IPS-18c (cell line): Measurements from ENCODE around the gene NLK.
"Not testable (repeated sequence)": the region's sequence is repeated elsewhere in the genome, so short reads cannot be mapped to it uniquely, and the experiment has no call there.

Experiments
- H3K4me3 ChIP-seq: 2 replicates; pipeline ENCODE4 v1.7.0; 2013; ENCODE audit warnings: low read depth, mild to moderate bottlenecking, low read length, moderate library complexity; ENCODE audit not compliant: insufficient read depth
- H3K9me3 ChIP-seq: one replicate; pipeline ENCODE4 v1.6.1; 2013; ENCODE audit warnings: mild to moderate bottlenecking, low read length, moderate library complexity; ENCODE audit not compliant: control insufficient read depth, insufficient read depth

NLK gene

DNA sequence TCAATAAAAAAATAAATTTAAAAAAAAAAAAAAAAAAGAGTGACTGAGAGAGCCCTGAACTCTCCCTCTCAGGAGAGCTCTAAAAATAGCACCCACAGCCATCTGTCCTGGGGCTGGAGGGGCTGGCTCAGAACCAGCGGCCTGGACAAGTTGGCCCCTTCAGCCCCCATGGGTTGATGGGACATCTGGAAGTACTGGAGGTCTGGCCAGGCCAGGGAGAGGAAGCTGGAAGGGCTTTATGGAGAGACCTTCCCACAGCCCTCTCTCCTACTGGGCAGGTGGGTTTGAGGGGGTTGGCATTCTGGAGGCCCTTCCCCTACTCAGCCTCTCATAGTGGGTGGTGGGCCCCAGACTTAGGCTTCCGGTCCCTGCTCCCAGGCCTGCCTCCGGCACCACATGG, 182.8 kb downstream of the NLK start:
- no peak overlapping the region for H3K4me3 ChIP-seq
- no peaks in the 10 kb centered on the region for H3K9me3 ChIP-seq

DNA sequence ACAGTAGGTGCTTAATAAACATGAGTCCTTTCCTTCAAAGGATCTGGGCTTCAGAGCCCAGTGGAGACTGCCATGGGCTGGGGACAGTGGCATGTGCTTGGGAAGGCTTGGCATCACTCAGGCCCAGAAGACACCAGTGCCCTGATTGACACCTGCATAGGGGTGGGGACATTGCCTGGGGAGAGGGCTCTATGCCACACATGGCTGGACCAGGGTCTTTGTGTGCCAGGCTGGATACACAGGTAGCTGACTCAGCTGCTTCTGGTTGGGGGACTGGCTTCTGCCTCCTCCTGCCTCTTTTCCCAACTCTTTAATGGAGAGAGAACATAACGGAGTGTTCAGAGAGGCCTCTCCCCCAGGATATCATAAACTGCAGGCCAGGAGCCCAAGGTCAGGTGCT, 183.4 kb downstream of the NLK start:
- H3K4me3 ChIP-seq, result no peak overlapping the region
- no peaks in the 10 kb centered on the region for H3K9me3 ChIP-seq

DNA sequence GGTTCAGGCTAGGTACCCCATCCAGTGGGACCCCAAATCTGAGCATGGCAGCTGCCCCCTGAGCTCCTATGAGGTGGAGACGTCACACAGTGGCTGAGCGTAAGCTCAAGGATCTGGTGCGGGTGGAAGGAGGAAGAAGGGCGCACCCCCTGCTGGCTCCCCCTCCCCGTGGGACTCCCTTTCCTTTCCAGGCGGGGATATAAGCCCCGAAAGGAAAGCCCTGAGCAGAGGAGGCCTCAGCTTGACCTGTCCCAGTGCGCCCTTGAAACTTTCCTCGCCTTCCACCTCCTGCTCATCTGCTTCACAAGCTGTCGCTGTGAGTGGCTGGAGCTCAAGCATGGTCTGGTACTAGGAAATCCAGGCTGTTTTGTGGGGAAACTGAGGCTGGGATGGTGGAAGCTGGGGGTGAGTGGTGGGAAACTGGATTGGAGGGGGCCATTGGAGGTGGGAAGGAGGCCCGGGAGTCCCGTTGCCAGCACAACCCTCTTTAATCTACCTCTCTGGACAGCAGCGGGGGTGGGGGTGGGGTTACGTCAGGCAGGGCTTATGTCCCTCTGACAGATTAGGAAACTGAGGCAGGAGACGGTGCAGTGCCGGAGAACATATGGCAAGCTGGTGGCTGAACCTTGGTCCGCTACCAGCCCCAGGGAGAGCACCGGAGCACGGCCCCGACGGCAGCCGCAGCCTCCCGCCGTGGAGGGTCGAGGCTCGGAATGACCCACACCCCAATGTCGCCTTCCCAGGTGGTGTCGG, 184.3 kb downstream of the NLK start:
- peak overlapping the region; percentile 79 for H3K4me3 ChIP-seq
- no peaks in the 10 kb centered on the region for H3K9me3 ChIP-seq

DNA sequence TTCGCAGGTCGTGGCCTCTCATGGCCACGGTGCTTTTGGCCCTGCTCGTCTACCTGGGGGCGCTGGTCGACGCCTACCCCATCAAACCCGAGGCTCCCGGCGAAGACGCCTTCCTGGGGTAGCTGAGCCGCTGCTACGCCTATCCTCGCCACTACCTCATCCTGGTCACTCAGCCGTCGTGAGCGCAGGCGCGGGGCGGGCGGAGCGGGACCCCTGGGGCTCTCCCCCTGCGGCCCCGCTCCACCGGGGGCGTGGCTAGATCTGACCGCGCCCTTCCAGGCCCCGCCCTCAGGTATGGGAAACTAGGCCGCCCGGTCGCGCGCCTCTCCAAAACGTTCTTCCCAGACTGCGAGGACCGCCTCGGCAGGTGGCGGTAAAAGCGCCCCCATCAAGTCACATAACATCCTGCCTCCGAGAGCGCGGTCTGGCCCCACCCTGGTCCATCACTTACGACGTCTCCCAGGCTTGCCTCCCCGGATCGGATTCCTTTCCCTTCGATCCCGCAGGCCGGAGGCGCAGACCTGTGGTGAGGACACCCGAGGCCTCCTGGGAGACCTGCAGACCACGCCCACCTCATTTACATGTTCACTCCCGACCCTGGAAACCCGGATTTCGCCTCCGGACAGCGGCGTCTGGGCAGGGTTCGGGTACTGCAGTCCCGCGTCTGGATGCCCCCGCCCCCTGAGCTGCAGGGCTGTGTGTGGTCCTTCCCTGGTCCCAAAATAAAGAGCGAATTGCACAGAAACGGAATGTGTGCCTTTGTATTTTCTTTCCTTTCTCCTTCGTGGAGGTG, 185.0 kb downstream of the NLK start:
- H3K4me3 ChIP-seq, result peak overlapping the region; percentile 79
- H3K9me3 ChIP-seq, result no peaks in the 10 kb centered on the region

GRCh38 chr17:28228109-28228840, 185.8 kb downstream of the NLK start:
- H3K9me3 ChIP-seq, result no peaks in the 10 kb centered on the region
- H3K4me3 ChIP-seq, result peak overlapping the region; percentile 79

- Histone ChIP-seq H3K9me3 (no peaks in the 10 kb centered on the region), H3K4me3 (no peak overlapping the region)
Observed at GRCh38 chr17:28228986-28229729, 186.7 kb downstream of the NLK start.

- no peak overlapping the region for H3K4me3 ChIP-seq
Observed at GRCh38 chr17:28230011-28230410, 187.5 kb downstream of the NLK start.

GRCh38 chr17:28230607-28231006, 188.1 kb downstream of the NLK start:
- not testable (repeated sequence) for H3K9me3 ChIP-seq, H3K4me3 ChIP-seq

More at GRCh38 chr17:28230011-28230410, 187.5 kb downstream of the NLK start:
- H3K9me3 ChIP-seq, result no peaks in the 10 kb centered on the region

- H3K9me3 ChIP-seq, H3K4me3 ChIP-seq: not testable (repeated sequence)
Observed at GRCh38 chr17:28231624-28232023, 189.1 kb downstream of the NLK start.

- H3K9me3 ChIP-seq, H3K4me3 ChIP-seq: not testable (repeated sequence)
Observed at GRCh38 chr17:28232966-28233870, 190.7 kb downstream of the NLK start.

DNA sequence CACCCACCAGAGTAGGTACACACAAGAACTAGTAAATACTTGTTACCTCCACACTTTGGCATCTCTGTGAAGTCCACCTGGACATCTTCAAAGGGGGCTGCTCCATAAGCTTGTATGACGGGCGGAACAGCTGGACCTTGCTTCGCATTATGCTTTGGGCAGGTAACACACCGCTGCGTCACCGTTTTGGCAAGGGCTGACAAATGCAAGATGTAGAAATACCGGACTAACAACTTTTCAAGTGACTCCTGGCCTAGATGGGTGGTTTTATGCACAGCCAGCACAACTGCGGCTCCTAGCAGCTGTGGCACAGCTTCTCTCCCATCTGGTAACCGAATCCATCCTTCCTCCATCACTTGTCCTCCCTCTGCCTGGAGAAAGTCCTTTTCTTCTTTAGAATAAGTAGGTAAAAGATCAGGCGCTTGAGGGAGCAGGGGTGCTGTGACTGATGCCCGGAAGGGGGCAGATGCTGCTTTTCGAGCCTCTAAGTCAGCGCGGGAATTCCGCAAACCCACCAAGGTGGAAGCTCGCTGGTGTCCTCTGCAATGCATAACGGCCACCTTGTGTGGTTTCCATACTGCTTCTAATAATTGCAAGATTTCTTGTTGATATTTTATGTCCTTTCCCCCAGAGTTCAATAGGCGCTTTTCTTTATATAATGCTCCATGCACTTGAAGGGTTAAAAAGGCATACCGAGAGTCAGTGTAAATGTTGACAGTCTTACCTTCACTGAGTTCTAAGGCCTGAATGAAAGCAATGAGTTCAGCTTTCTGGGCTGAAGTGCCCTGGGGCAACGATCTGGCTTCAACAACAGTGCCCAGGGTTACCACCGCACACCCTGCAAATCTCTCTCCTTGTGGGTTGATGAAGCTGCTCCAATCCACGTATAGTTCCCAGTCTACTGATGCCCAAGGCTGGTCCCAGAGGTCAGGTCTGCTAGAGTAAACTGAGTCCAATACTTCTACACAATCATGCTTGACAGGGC, 191.7 kb downstream of the NLK start:
- not testable (repeated sequence) for H3K4me3 ChIP-seq, H3K9me3 ChIP-seq

DNA sequence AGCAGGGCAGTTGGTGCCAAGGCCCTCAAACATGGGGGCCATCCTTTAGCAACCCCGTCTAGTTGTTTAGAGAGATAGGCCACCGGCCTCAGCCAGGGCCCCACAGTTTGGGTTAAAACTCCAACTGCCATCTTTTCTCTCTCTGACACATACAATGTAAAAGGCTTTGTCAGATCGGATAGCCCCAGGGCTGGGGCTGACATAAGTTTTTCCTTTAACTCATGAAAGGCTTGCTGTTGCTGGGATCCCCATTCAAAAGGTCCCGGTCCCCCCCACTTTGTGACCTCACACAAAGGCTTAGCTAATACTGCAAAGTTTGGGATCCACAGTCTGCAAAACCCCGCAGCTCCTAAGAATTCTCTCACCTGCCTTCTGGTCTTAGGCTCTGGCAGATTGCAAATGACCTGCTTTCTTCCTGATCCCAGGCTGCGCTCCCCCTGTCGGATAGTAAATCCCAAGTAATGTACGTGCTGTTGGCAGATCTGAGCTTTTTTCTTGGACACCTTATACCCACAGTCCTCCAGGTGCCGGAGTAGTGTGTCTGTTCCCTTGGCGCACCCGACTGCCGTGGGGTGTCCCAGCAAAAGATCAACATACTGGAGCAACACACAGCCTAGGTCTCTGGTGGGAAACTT, 192.7 kb downstream of the NLK start:
- H3K4me3 ChIP-seq, H3K9me3 ChIP-seq: not testable (repeated sequence)

GRCh38 chr17:28236033-28236653, 193.7 kb downstream of the NLK start:
- not testable (repeated sequence) for H3K9me3 ChIP-seq, H3K4me3 ChIP-seq

GRCh38 chr17:28238547-28239270, 196.2 kb downstream of the NLK start:
- not testable (repeated sequence) for H3K4me3 ChIP-seq, H3K9me3 ChIP-seq
